GM23248 (cell line): ENCODE measurements around the gene LRRIQ1. TPM values are rescaled to one million over a fixed set of nuclear protein-coding genes. Genes with fewer than 3 reads are reported as not detected.
A peak's percentile ranks its signal among the peaks of the same experiment; 100 is the strongest.

Source experiments
- DNase-seq: peaks from one replicate; pipeline ENCODE4 v3.0.0-alpha.2; 2015
- H2AFZ ChIP-seq: fragments of 200-600 bp; sonication (generic); 2 replicates; pipeline ENCODE4 v1.6.1; 2016; ENCODE audit warnings: antibody characterized with exemption
- H3F3A ChIP-seq: fragments of 200-600 bp; sonication (generic); 2 replicates; pipeline ENCODE4 v1.6.1; 2016; ENCODE audit warnings: mild to moderate bottlenecking, antibody characterized with exemption, mixed run types; ENCODE audit not compliant: insufficient read depth
- H3K27ac ChIP-seq: fragments of 200-600 bp; sonication (generic); 2 replicates; pipeline ENCODE4 v1.5.1; 2016; ENCODE audit warnings: mild to moderate bottlenecking
- H3K27me3 ChIP-seq: fragments of 200-600 bp; sonication (generic); replicated peaks from 2 replicates; pipeline ENCODE4 v1.6.1; 2016; ENCODE audit warnings: mild to moderate bottlenecking; ENCODE audit not compliant: insufficient read depth
- H3K36me3 ChIP-seq: fragments of 200-600 bp; sonication (generic); 2 replicates; pipeline ENCODE4 v1.6.1; 2016; ENCODE audit warnings: low read depth, mild to moderate bottlenecking
- H3K4me1 ChIP-seq: fragments of 200-600 bp; sonication (generic); 2 replicates; pipeline ENCODE4 v1.6.1; 2016; ENCODE audit warnings: mild to moderate bottlenecking; ENCODE audit not compliant: insufficient read depth
- H3K4me2 ChIP-seq: fragments of 200-600 bp; sonication (generic); one replicate; pipeline ENCODE4 v1.6.1; 2016; ENCODE audit warnings: mild to moderate bottlenecking; ENCODE audit not compliant: unreplicated experiment
- H3K4me3 ChIP-seq: fragments of 200-600 bp; sonication (generic); 2 replicates; pipeline ENCODE4 v1.5.1; 2016; ENCODE audit warnings: mild to moderate bottlenecking
- H3K79me2 ChIP-seq: fragments of 200-600 bp; sonication (generic); 2 replicates; pipeline ENCODE4 v1.6.1; 2016; ENCODE audit warnings: mild to moderate bottlenecking; ENCODE audit not compliant: insufficient read depth
- H3K9ac ChIP-seq: fragments of 200-600 bp; sonication (generic); 2 replicates; pipeline ENCODE4 v1.6.1; 2016; ENCODE audit warnings: mild to moderate bottlenecking
- H3K9me2 ChIP-seq: fragments of 200-600 bp; sonication (generic); 2 replicates; pipeline ENCODE4 v1.6.1; 2016; ENCODE audit warnings: mixed run types, mild to moderate bottlenecking, moderate library complexity; ENCODE audit not compliant: insufficient read depth
- H3K9me3 ChIP-seq: fragments of 200-600 bp; sonication (generic); one replicate; pipeline ENCODE4 v1.6.1; 2017; ENCODE audit warnings: low read depth
- H4K20me1 ChIP-seq: fragments of 200-600 bp; sonication (generic); 2 replicates; pipeline ENCODE4 v1.6.0; 2016; ENCODE audit not compliant: insufficient read depth
- EZH2 ChIP-seq: fragments of 200-600 bp; sonication (generic); IDR thresholded peaks from 2 replicates; pipeline ENCODE4 v1.6.1; 2018; ENCODE audit warnings: antibody characterized with exemption, mild to moderate bottlenecking; ENCODE audit not compliant: insufficient read depth, poor library complexity, severe bottlenecking
- EZH2phosphoT487 ChIP-seq: fragments of 200-600 bp; sonication (generic); IDR thresholded peaks from 2 replicates; pipeline ENCODE4 v1.6.1; 2018; ENCODE audit warnings: antibody characterized with exemption, moderate library complexity, mild to moderate bottlenecking, low read depth; ENCODE audit not compliant: insufficient read depth
- WGBS, 2 experiments: methylation state at CpG; one replicate each; pipeline ENCODE4 v1.1.6; 2015 to 2017; ENCODE audit warnings: low lambda C conversion rate in 2 of 2, low coverage in 1 of 2; ENCODE audit errors: missing lambda C conversion rate in 2 of 2; 5-methylcytosine and 5-hydroxymethylcytosine counted together
- in situ Hi-C: fragments of 300-500 bp; cut with MboI; formaldehyde crosslinking; loops from 2 replicates; pipeline ENCODE4 v1.15.0; 2020
- polyA plus RNA-seq: library from polyadenylated mRNA; unstranded; fragments of >200 nt; fragmentation: Nextera tagmentation; extraction: Ambion mirVana; gene quantifications from 2 replicates; pipeline ENCODE4 v1.2.1, GENCODE V29; 2016
- total RNA-seq: library from RNA; depleted of rRNA; stranded (reverse); fragments of >200 nt; shearing (Covaris generic); gene quantifications from 2 replicates; pipeline ENCODE4 v1.2.3, GENCODE V29; 2014

Gene LRRIQ1
- total and polyA plus RNA-seq, 2 experiments from 2014 or later = 0.11 to 0.88 TPM

DNA sequence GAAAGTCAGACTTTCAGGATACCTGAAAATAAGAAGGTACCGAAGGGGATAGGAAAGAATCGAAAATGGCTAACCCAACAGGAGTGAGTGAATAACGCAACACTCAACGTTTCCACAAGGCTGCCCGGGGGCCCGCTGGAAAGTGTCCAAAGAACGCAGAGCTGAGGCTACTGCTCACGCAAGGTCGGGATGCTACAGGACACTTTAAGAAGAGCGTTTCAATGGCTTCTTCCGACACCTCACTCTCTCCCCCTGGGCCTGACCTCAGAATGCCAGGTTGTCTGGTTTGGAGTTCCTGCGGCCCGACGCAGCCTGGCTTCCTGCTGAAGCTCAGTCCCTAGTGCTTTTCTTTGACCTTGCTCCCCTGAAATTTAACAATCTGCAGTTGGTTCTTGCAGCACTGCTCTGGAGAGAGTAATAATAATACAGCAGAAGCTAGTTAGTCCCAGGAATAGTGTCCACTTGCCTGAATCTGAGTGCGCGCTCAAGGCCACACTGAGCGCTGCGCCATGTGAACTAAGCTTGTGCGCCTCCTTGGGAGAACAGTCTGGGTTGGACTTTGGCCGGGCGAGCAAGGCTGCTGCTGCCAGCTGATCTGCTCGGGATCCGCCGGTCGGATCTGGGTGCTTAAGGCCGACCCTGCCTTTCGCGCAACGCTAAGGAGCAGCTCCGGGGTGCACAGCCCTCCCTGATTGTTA lies 241.9 kb downstream of the LRRIQ1 start:
- in situ Hi-C loops = no loop called here
- no peak overlapping the region for H2AFZ ChIP-seq
- WGBS, 2 experiments = 72 to 76% methylated on average over 30 of the region's 30 CpGs
- H3K79me2 ChIP-seq = no peaks in the 10 kb centered on the region
- no peak overlapping the region for H3K27ac ChIP-seq
- no peaks in the 10 kb centered on the region for H3F3A ChIP-seq
- TF ChIP-seq EZH2 = no peak
- TF ChIP-seq EZH2phosphoT487 = no peak
- no peak for DNase-seq
- H3K4me3 ChIP-seq = no peak overlapping the region
- no peaks in the 10 kb centered on the region for H4K20me1 ChIP-seq
- H3K4me1 ChIP-seq = no peaks in the 10 kb centered on the region
- H3K9me3 ChIP-seq = no peaks in the 10 kb centered on the region
- H3K9ac ChIP-seq = no peak overlapping the region
- peaks cover 82% of the 10 kb centered on the region for H3K27me3 ChIP-seq
- no peaks in the 10 kb centered on the region for H3K9me2 ChIP-seq
- H3K4me2 ChIP-seq = no peak overlapping the region
- no peaks in the 10 kb centered on the region for H3K36me3 ChIP-seq

DNA sequence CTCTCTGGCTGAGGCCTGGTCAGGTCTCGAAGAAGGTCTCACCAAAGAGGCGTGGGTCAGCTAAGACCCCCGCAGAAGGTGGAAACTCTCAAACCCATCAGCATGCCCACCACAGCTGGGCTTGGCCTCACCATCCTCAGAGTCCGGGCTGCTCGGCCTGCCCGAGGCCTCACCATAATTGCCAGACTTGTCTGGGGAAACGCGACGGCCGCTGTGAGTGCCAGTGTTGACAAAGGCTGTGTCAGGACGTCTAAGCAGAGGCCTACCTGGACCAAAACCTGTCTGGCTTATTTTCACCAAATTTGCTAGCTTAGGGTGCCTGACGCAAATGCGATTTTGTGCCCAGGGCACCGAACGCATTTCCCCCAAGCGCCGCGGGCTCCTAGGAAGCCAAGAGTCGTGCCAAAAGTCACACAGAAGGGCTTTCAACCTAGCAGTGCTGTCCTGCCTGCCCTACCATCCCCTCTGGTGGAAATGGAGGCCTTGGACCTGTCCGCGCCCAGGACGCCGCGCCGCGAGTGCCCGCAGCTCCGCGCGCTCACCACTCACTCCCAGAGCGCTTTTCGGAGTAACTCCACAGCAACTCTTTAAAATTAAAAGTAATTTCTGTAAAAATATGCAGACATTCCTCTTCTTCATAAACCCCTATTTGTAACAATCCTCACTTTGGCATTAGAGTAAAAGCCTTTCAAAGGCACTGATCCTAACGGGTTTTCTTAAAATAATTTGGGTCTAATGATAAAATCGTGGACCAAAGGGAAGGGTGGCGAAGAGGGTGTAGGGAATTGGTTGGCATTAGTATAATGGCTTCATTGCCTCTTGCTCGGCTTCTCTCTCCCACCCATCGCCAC lies 242.7 kb downstream of the LRRIQ1 start:
- Histone ChIP-seq H3K4me3 (no peak overlapping the region), H3K9ac (no peak overlapping the region), H3K9me3 (no peaks in the 10 kb centered on the region), H3K9me2 (no peaks in the 10 kb centered on the region), H3K4me2 (no peak overlapping the region), H3K4me1 (no peaks in the 10 kb centered on the region), H3K27ac (no peak overlapping the region), H3F3A (no peaks in the 10 kb centered on the region), H4K20me1 (no peaks in the 10 kb centered on the region), H3K36me3 (no peaks in the 10 kb centered on the region), H3K27me3 (peaks cover 80% of the 10 kb centered on the region), H2AFZ (no peak overlapping the region), H3K79me2 (no peaks in the 10 kb centered on the region)
- in situ Hi-C loops = no loop called here
- no peak for DNase-seq
- TF ChIP-seq EZH2 (no peak), EZH2phosphoT487 (no peak)
- 93 to 94% methylated on average over 37 of the region's 37 CpGs for whole genome bisulfite sequencing, 2 experiments

- Histone ChIP-seq H3K79me2 (no peaks in the 10 kb centered on the region), H3K4me3 (peak overlapping the region; percentile 68), H4K20me1 (no peaks in the 10 kb centered on the region), H3F3A (no peaks in the 10 kb centered on the region), H3K9ac (no peak overlapping the region), H3K36me3 (no peaks in the 10 kb centered on the region), H3K27me3 (peaks cover 77% of the 10 kb centered on the region), H2AFZ (peak overlapping the region; percentile 78; the same call in 1 of the 2 replicates), H3K9me2 (no peaks in the 10 kb centered on the region), H3K27ac (no peak overlapping the region), H3K4me2 (peak overlapping the region; percentile 82), H3K9me3 (no peaks in the 10 kb centered on the region), H3K4me1 (no peaks in the 10 kb centered on the region)
- in situ Hi-C loops = no loop called here
- TF ChIP-seq EZH2phosphoT487 (no peak), EZH2 (no peak)
- no peak for DNase-seq
- WGBS, 2 experiments = 42 to 63% methylated on average over 28 to 44 of the region's 44 CpGs
Observed at GRCh38 chr12:85279449-85280164, 243.5 kb downstream of the LRRIQ1 start.
